Mesendoderm (in vitro differentiated cells): ENCODE data around the gene ACAP3.
A peak's percentile ranks its signal among the peaks of the same experiment; 100 is the strongest.

Source experiments
- DNase-seq: peaks from one replicate; pipeline ENCODE4 v3.0.0; 2013
- H2AK5ac ChIP-seq: 2 replicates; pipeline ENCODE4 v1.6.1; 2013; ENCODE audit warnings: low read length, inconsistent platforms
- H2BK120ac ChIP-seq: 2 replicates; pipeline ENCODE4 v1.6.1; 2013; ENCODE audit warnings: low read depth, mild to moderate bottlenecking, low read length, moderate library complexity, mixed read lengths
- H2BK15ac ChIP-seq: replicated peaks from 2 replicates; pipeline ENCODE4 v1.6.1; 2013; ENCODE audit warnings: low read depth, mild to moderate bottlenecking, moderate library complexity
- H2BK5ac ChIP-seq: 2 replicates; pipeline ENCODE4 v1.6.1; 2013; ENCODE audit warnings: low read length, inconsistent platforms
- H3K18ac ChIP-seq: 2 replicates; pipeline ENCODE4 v1.6.1; 2013; ENCODE audit warnings: mild to moderate bottlenecking, low read length, mixed read lengths
- H3K23ac ChIP-seq: one replicate; pipeline ENCODE4 v1.6.1; 2013; ENCODE audit warnings: low read length
- H3K27ac ChIP-seq: 2 replicates; pipeline ENCODE4 v1.5.1; 2013; ENCODE audit warnings: low read depth, mild to moderate bottlenecking, inconsistent platforms, low read length, moderate library complexity
- H3K27me3 ChIP-seq: 2 replicates; pipeline ENCODE4 v1.6.1; 2013; ENCODE audit warnings: low read length, control low read depth, mild to moderate bottlenecking, inconsistent platforms; ENCODE audit not compliant: insufficient read depth, poor library complexity
- H3K36me3 ChIP-seq: 2 replicates; pipeline ENCODE4 v1.6.1; 2013; ENCODE audit warnings: low read length, inconsistent platforms; ENCODE audit not compliant: control insufficient read depth, insufficient read depth
- H3K4ac ChIP-seq: one replicate; pipeline ENCODE4 v1.6.1; 2013; ENCODE audit warnings: low read depth, mild to moderate bottlenecking, low read length, moderate library complexity
- H3K4me1 ChIP-seq: 2 replicates; pipeline ENCODE4 v1.6.1; 2013; ENCODE audit warnings: low read depth, low read length, inconsistent platforms; ENCODE audit not compliant: control insufficient read depth
- H3K4me2 ChIP-seq: 2 replicates; pipeline ENCODE4 v1.6.1; 2013; ENCODE audit warnings: low read length
- H3K4me3 ChIP-seq: 2 replicates; pipeline ENCODE4 v1.5.1; 2013; ENCODE audit warnings: mild to moderate bottlenecking, low read length
- H3K56ac ChIP-seq: one replicate; pipeline ENCODE4 v1.6.1; 2013; ENCODE audit warnings: low read length
- H3K79me1 ChIP-seq: 2 replicates; pipeline ENCODE4 v1.6.1; 2013; ENCODE audit warnings: low read length, inconsistent platforms
- H3K79me2 ChIP-seq: 2 replicates; pipeline ENCODE4 v1.6.1; 2013; ENCODE audit warnings: mild to moderate bottlenecking, low read length; ENCODE audit not compliant: control insufficient read depth, insufficient read depth
- H3K9ac ChIP-seq: 2 replicates; pipeline ENCODE4 v1.6.1; 2013; ENCODE audit warnings: low read length, inconsistent platforms
- H4K5ac ChIP-seq: one replicate; pipeline ENCODE4 v1.6.1; 2013; ENCODE audit warnings: low read length
- H4K8ac ChIP-seq: one replicate; pipeline ENCODE4 v1.6.1; 2013; ENCODE audit warnings: low read depth, mild to moderate bottlenecking, control low read depth, low read length, moderate library complexity
- WGBS: extraction: QIAGEN DNeasy Blood & Tissue Kit; methylation state at CpG from one replicate; pipeline ENCODE4 v1.1.7; 2013; ENCODE audit warnings: low lambda C conversion rate, missing lambda C conversion rate; ENCODE audit not compliant: insufficient coverage; ENCODE audit errors: extremely low coverage; 5-methylcytosine and 5-hydroxymethylcytosine counted together

The ACAP3 gene

DNA sequence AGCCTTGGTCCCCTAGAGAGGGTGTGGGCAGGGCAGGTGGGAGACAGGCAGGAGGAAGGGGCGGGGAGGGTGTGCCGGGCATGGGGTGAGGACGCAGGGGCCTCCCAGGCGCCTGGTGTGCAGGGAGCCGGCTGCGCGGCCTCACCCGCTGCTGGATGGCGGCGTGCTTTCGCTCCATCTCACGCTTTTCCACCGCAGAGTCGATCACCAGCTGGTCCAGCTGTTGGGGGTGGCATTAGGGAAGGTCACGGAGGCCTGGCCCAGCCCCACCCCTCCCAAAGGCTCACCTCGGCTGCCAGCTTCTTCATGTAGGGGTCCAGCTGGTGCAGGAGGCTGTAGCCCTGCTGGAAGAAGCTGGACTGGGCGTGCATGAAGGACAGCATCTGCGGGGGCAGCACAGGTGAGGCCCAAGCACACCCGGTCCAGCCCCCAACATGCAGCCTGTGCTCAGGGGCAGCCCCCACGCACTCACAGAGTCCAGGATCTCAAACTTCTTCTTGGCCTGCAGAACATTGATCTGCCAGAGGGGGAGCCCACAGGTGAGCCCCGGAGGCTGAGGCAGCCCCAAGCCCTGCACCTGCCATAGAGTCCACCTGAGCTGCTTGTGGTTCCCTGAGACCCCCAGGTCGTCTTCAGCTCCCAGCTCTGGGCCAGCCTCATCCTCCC, 7.9 kb downstream of the ACAP3 start:
- Histone ChIP-seq H2BK5ac (no peak overlapping the region), H2BK120ac (no peak overlapping the region), H3K18ac (no peak overlapping the region), H3K4me1 (peaks cover 2% of the 10 kb centered on the region), H3K9ac (no peak overlapping the region), H4K8ac (no peak overlapping the region), H3K79me2 (no peaks in the 10 kb centered on the region), H3K4ac (no peak overlapping the region), H3K27me3 (no peaks in the 10 kb centered on the region), H3K23ac (no peak overlapping the region), H2AK5ac (no peak overlapping the region), H3K4me3 (no peak overlapping the region), H3K79me1 (peaks cover 2% of the 10 kb centered on the region), H3K36me3 (no peaks in the 10 kb centered on the region), H4K5ac (no peak overlapping the region), H3K27ac (no peak overlapping the region), H2BK15ac (no peak overlapping the region), H3K56ac (no peak overlapping the region), H3K4me2 (no peak overlapping the region)
- no CpG with 5 or more reads among the region's 22 CpGs for WGBS
- peak; percentile 46 for DNase-seq

- H3K79me2 ChIP-seq, result no peaks in the 10 kb centered on the region
- H3K36me3 ChIP-seq, result no peaks in the 10 kb centered on the region
- no peak overlapping the region for H2AK5ac ChIP-seq
- no peaks in the 10 kb centered on the region for H3K4me1 ChIP-seq
- no peak overlapping the region for H2BK5ac ChIP-seq
- no peaks in the 10 kb centered on the region for H3K27me3 ChIP-seq
- no peak overlapping the region for H3K18ac ChIP-seq
- H2BK15ac ChIP-seq, result no peak overlapping the region
- H3K23ac ChIP-seq, result no peak overlapping the region
- peak; percentile 80 for DNase-seq
- no peak overlapping the region for H3K56ac ChIP-seq
- H3K79me1 ChIP-seq, result peaks cover 2% of the 10 kb centered on the region
- H4K5ac ChIP-seq, result no peak overlapping the region
- H2BK120ac ChIP-seq, result no peak overlapping the region
- H3K27ac ChIP-seq, result no peak overlapping the region
- no peak overlapping the region for H3K4ac ChIP-seq
- no CpG with 5 or more reads among the region's 30 CpGs for WGBS
- no peak overlapping the region for H3K4me3 ChIP-seq
- no peak overlapping the region for H4K8ac ChIP-seq
- no peak overlapping the region for H3K9ac ChIP-seq
- no peak overlapping the region for H3K4me2 ChIP-seq
Measured at GRCh38 chr1:1298861-1299685, 8.7 kb downstream of the ACAP3 start.

GRCh38 chr1:1297802-1298424, 9.8 kb downstream of the ACAP3 start:
- no peak overlapping the region for H3K18ac ChIP-seq
- no CpG with 5 or more reads among the region's 31 CpGs for WGBS
- no peak overlapping the region for H3K4me3 ChIP-seq
- no peak overlapping the region for H2AK5ac ChIP-seq
- no peak overlapping the region for H2BK120ac ChIP-seq
- H3K79me1 ChIP-seq, result no peaks in the 10 kb centered on the region
- H3K79me2 ChIP-seq, result no peaks in the 10 kb centered on the region
- H3K23ac ChIP-seq, result no peak overlapping the region
- no peak overlapping the region for H4K8ac ChIP-seq
- H3K9ac ChIP-seq, result no peak overlapping the region
- DNase-seq, result no peak
- H3K4me2 ChIP-seq, result no peak overlapping the region
- no peak overlapping the region for H3K27ac ChIP-seq
- no peak overlapping the region for H3K4ac ChIP-seq
- H3K36me3 ChIP-seq, result no peaks in the 10 kb centered on the region
- no peak overlapping the region for H2BK15ac ChIP-seq
- H2BK5ac ChIP-seq, result no peak overlapping the region
- no peaks in the 10 kb centered on the region for H3K4me1 ChIP-seq
- H3K56ac ChIP-seq, result no peak overlapping the region
- no peak overlapping the region for H4K5ac ChIP-seq
- H3K27me3 ChIP-seq, result no peaks in the 10 kb centered on the region

DNA sequence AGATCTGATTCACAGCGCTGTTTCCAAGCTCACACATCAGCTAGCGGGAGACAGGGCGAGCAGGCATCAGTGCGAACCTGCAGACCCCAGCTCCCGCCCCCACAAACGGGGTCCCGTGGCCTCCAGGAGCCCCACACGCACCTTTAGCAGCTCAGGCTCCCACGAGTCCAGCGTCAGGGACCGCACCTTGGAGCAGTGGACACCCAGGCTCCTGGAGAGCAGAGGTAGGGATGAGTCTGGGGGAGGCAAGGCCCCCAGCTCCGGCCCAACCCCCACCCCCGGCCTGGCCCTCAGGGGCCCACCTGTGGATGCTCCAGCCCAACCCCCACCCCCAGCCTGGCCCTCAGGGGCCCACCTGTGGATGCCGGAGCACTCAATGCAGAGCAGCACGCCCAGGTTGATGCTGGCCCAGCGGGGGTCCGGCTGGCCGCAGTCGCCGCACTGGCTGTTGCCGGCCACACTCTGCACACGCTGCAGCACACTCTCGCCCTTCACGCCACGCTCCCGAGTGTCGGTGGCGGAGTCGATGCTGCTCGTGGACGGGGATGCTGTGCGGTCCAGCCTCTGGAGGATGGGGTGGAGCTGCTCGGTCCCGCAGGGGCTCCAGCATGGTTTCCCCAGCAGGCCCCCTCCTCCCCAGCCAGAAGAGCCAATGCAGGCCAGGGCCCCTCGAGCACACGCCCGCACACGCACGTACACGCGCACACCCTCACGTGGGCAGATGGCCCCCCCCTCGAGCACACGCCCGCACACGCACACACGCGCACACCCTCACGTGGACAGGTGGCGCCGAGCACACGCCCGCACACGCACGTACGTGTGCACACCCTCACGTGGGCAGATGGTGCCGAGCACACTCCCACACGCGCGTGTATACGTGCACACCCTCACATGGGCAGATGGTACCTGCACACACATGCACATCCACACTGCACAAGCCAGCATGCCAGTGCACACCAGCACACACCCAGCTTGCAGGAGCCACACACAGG, 11.4 kb downstream of the ACAP3 start:
- no peak overlapping the region for H2BK15ac ChIP-seq
- no peak overlapping the region for H4K5ac ChIP-seq
- H3K27ac ChIP-seq, result no peak overlapping the region
- H3K4me1 ChIP-seq, result no peaks in the 10 kb centered on the region
- H3K18ac ChIP-seq, result no peak overlapping the region
- H2BK5ac ChIP-seq, result no peak overlapping the region
- H3K79me1 ChIP-seq, result no peaks in the 10 kb centered on the region
- H3K56ac ChIP-seq, result no peak overlapping the region
- H3K4me3 ChIP-seq, result no peak overlapping the region
- no peak overlapping the region for H3K4me2 ChIP-seq
- no peaks in the 10 kb centered on the region for H3K27me3 ChIP-seq
- H3K79me2 ChIP-seq, result no peaks in the 10 kb centered on the region
- H2AK5ac ChIP-seq, result no peak overlapping the region
- no CpG with 5 or more reads among the region's 62 CpGs for WGBS
- H3K9ac ChIP-seq, result no peak overlapping the region
- H2BK120ac ChIP-seq, result no peak overlapping the region
- H3K4ac ChIP-seq, result no peak overlapping the region
- no peak for DNase-seq
- H4K8ac ChIP-seq, result no peak overlapping the region
- H3K23ac ChIP-seq, result no peak overlapping the region
- H3K36me3 ChIP-seq, result no peaks in the 10 kb centered on the region

DNA sequence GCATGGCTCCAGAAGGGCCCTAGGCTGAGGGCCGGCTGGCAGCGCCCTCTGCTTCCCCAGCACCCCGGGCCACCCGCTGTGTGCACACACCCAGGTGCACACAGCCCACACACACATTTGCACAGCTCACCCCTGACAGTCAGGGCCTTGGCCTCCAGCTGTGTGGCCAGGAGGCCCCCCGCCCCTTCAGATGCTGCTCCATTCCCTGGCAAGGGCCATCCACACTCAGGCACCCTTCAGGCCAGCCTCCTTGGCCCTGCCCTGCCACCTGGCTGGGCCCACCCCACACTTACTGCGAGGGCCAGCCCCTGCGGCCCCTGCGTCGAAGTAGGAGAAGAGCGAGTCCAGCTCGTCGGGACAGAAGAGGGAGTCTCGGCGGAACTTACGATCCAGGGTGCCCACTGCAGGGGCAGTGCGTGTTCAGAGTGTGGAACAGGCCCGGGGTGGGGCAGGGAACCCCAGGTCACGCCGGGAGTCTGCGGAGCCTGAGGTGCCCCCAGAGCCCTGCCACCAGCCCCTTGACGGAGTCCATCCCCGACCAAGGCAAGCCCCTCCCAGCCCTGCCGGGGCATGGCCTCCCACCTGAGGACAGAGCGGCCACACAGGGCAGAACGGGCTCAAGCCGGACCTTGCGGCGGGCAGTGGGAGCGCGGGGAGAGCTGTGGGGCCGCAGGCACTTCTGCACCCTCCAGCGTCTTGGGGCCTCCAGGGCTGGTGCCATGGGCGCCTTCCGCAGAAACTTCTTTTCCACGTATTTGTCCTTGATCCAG, 12.4 kb downstream of the ACAP3 start:
- Histone ChIP-seq H2AK5ac (no peak overlapping the region), H4K8ac (no peak overlapping the region), H3K27me3 (no peaks in the 10 kb centered on the region), H2BK5ac (no peak overlapping the region), H2BK15ac (no peak overlapping the region), H3K79me1 (no peaks in the 10 kb centered on the region), H3K4me2 (no peak overlapping the region), H3K18ac (no peak overlapping the region), H3K4ac (no peak overlapping the region), H3K56ac (no peak overlapping the region), H3K9ac (no peak overlapping the region), H3K36me3 (no peaks in the 10 kb centered on the region), H3K23ac (no peak overlapping the region), H3K4me1 (no peaks in the 10 kb centered on the region), H3K27ac (no peak overlapping the region), H3K79me2 (no peaks in the 10 kb centered on the region), H4K5ac (no peak overlapping the region), H2BK120ac (no peak overlapping the region), H3K4me3 (no peak overlapping the region)
- no CpG with 5 or more reads among the region's 35 CpGs for WGBS
- no peak for DNase-seq
